ENCODE data around the gene ANKRD13D.

The ANKRD13D gene

DNA sequence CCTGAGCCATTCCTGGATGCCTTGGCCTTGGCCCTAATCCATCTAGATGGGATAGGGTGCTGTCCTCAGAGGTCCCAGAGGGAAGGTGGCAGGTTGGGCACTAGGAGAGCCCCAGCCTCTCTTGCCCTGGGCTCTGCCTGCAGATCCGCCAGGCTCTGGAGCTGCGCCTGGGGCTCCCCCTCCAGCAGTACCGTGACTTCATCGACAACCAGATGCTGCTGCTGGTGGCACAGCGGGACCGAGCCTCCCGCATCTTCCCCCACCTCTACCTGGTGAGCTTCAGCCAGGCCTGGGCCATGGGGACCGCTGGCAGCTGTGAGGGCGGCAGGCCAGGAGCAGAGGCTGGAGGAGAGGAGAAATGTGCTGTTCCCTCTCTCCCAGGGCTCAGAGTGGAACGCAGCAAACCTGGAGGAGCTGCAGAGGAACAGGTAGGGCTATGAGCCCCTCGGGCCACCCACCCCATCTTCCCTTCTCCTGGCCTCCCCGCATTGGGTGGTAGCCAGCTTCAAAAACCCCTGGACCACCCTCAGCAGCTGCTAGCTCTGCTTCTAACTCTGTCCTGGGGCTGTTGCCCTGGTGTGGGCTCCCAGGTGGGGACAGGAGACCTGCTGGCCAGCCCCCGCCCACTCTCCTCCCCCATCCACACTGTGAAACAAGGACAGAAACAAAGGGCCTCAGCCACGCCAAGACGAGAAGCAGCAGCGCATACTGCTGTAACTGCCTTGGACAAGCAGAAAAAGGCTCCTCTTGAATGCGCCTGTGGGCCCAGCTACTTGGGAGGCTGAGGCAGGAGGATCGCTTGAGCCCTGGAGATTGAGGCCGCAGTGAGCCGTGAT is 19.1 kb downstream of the ANKRD13D start:
- H3K27me3 Mint-ChIP-seq: no peaks in the 10 kb centered on the region
- H3K4me3 Mint-ChIP-seq: no peak overlapping the region
- no peaks in the 10 kb centered on the region for H3K9me3 Mint-ChIP-seq
- no peak overlapping the region for H3K27ac Mint-ChIP-seq
- peaks cover 3% of the 10 kb centered on the region for H3K36me3 Mint-ChIP-seq (ENCODE audit: low read depth)
- peaks cover 28% of the 10 kb centered on the region for H3K4me1 Mint-ChIP-seq (ENCODE audit: low read depth)
- no peak for DNase-seq

DNA sequence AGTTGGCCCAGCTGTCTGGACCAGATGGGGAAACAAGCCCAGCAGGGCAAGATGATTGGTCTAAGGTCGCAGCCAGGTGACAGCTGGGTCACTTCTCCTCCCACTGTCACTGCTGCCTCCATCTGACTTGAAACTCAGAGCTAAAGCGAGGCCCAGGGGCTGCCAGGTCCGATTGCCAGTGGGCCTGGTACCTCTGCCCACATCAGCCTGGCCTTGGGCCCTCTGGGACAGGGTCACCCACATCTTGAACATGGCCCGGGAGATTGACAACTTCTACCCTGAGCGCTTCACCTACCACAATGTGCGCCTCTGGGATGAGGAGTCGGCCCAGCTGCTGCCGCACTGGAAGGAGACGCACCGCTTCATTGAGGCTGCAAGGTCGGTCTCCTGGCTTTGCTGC is 20.1 kb downstream of the ANKRD13D start:
- Mint-ChIP-seq H3K4me3 (no peak overlapping the region), H3K27me3 (no peaks in the 10 kb centered on the region), H3K4me1 (ENCODE audit: low read depth) (peaks cover 31% of the 10 kb centered on the region), H3K27ac (no peak overlapping the region), H3K36me3 (ENCODE audit: low read depth) (peaks cover 3% of the 10 kb centered on the region), H3K9me3 (no peaks in the 10 kb centered on the region)
- DNase-seq: no peak

DNA sequence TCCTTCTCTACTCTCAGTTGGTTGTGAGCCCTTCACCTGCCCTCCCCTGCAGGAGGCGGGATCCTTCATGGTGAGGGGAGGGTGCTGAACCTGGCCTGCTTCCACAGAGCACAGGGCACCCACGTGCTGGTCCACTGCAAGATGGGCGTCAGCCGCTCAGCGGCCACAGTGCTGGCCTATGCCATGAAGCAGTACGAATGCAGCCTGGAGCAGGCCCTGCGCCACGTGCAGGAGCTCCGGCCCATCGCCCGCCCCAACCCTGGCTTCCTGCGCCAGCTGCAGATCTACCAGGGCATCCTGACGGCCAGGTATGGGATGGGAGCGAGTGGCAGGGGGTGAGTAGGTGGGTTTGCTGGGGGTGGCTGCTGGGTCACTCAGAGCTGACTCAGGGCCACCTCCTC is 20.6 kb downstream of the ANKRD13D start:
- Mint-ChIP-seq H3K4me3 (no peak overlapping the region), H3K4me1 (ENCODE audit: low read depth) (peaks cover 27% of the 10 kb centered on the region), H3K36me3 (ENCODE audit: low read depth) (peaks cover 3% of the 10 kb centered on the region), H3K27me3 (no peaks in the 10 kb centered on the region), H3K27ac (peak overlapping the region; percentile 18), H3K9me3 (no peaks in the 10 kb centered on the region)
- no peak for DNase-seq

DNA sequence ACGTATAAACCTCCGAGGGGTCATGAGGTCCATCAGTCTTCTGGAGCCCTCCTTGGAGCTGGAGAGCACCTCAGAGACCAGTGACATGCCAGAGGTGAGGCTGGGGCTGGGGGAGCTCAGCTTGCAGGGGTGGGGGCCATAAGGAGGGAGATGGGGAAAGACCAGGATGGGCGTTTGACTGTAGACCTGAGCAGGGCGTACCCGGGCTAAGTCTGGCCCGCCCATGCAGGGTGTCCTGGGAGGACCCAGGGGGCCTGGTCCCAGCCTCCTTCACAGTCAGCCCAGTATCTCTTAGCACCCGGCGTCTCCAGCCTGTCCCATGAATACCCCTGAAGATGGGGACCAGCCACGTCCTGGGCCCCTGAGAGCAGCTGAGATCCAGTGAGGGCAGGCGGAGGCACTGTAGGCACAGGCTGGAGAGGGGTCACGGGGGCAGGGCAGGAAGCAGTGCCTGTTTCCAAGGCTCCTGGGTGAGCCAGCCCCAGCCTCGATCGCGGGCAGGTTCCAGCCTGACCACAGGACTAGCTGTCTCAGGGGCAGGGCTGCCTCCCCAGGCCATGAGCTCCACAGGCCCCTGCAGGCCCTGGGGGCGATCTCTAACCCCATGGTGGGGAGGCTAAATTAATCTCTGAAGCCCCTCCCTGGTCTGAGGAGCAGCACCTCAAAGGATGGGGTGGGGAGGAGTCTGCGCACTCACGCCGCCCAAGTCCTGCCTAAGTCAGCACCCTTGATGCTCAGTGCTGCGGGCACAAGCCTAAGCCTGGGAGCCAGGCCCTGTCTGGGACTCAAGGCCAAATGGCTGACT is 21.3 kb downstream of the ANKRD13D start:
- H3K36me3 Mint-ChIP-seq (ENCODE audit: low read depth): peaks cover 3% of the 10 kb centered on the region
- no peak overlapping the region for H3K4me3 Mint-ChIP-seq
- no peak overlapping the region for H3K27ac Mint-ChIP-seq
- no peaks in the 10 kb centered on the region for H3K27me3 Mint-ChIP-seq
- DNase-seq: no peak
- peaks cover 26% of the 10 kb centered on the region for H3K4me1 Mint-ChIP-seq (ENCODE audit: low read depth)
- H3K9me3 Mint-ChIP-seq: no peaks in the 10 kb centered on the region

DNA sequence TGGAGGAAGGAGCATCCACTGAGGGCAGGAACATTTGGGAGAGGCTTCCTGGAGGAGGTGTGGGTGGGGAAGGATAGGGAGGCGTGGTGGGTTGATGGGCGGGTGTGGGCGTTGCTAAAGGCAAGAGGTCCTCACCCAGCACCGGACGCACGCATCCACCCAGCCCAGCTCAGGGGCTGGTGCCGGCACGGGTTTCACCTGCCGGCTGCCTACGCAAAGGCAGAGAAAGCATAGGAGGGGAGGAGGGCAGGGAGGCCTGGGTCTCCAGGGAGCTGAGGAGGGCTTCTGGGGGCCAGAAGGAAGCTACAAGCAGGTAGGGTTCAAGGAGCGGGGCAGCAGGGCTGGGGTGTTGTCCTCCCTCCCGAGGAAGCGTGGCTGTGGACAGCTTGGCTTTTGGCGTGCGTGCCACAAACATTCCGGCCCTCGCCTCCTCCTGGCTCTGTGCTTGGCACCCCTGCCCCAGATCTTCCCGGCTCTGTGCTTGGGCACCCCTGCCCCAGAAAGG is 22.0 kb downstream of the ANKRD13D start:
- Mint-ChIP-seq H3K4me3 (no peak overlapping the region), H3K4me1 (ENCODE audit: low read depth) (peaks cover 27% of the 10 kb centered on the region), H3K9me3 (no peaks in the 10 kb centered on the region), H3K27me3 (no peaks in the 10 kb centered on the region), H3K27ac (no peak overlapping the region), H3K36me3 (ENCODE audit: low read depth) (peaks cover 3% of the 10 kb centered on the region)
- no peak for DNase-seq

DNA sequence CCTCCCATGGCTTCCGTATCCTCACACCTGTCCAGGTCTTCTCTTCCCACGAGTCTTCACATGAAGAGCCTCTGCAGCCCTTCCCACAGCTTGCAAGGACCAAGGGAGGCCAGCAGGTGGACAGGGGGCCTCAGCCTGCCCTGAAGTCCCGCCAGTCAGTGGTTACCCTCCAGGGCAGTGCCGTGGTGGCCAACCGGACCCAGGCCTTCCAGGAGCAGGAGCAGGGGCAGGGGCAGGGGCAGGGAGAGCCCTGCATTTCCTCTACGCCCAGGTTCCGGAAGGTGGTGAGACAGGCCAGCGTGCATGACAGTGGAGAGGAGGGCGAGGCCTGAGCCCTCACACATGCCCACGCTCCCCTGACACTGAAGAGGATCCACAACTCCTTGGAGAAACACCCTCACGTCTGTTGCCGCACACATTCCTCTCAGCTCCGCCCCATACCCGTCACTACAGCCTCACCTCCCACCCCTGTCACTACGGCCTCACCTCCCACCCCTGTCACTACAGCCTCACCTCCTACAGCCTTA is 22.5 kb downstream of the ANKRD13D start:
- no peaks in the 10 kb centered on the region for H3K27me3 Mint-ChIP-seq
- H3K27ac Mint-ChIP-seq: peak overlapping the region; percentile 44
- H3K4me3 Mint-ChIP-seq: no peak overlapping the region
- H3K36me3 Mint-ChIP-seq (ENCODE audit: low read depth): peaks cover 3% of the 10 kb centered on the region
- no peaks in the 10 kb centered on the region for H3K9me3 Mint-ChIP-seq
- DNase-seq: no peak
- H3K4me1 Mint-ChIP-seq (ENCODE audit: low read depth): peaks cover 30% of the 10 kb centered on the region

DNA sequence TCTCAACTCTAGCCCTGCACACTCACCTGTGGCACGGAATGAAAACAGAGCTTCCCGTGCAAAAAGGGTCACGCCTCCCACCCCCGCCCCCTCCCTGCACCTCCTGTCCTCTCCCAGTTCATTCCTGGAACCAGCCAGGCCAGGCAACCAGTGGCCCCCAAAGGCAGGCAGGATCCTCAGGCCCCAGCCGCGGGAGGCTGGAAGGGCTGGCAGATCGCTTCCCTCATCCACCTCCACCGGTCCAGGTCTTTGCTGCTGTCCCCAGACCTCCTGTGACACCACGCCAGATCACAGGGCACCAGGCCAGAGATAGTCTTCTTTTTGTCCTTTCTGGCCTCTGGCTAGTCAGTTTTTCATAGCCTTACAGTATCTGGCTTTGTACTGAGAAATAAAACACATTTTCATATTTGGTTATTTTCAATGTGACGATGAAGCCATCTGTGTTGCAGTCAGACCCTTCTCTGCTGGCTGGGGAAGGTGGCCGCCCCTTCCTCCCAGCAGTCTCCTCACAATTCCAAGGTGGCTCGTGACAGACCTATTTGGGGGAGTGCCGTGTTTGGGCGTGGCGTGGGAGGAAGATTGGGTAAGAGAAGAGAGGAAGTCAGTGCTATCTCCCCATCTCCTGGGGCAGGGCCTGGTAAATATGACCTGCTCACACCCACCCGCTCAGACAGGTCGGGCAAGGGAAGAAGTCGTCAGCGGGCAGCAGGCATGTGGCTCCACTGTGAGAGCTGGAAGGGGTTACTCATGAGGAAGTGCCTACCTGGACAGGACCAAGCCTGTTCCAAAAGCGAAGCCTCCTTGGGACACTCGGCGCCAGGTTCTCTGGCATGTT is 23.3 kb downstream of the ANKRD13D start:
- no peak overlapping the region for H3K4me3 Mint-ChIP-seq
- peak overlapping the region; percentile 85 for H3K27ac Mint-ChIP-seq
- no peaks in the 10 kb centered on the region for H3K27me3 Mint-ChIP-seq
- peaks cover 3% of the 10 kb centered on the region for H3K36me3 Mint-ChIP-seq (ENCODE audit: low read depth)
- H3K9me3 Mint-ChIP-seq: no peaks in the 10 kb centered on the region
- H3K4me1 Mint-ChIP-seq (ENCODE audit: low read depth): peaks cover 34% of the 10 kb centered on the region
- no peak for DNase-seq

DNA sequence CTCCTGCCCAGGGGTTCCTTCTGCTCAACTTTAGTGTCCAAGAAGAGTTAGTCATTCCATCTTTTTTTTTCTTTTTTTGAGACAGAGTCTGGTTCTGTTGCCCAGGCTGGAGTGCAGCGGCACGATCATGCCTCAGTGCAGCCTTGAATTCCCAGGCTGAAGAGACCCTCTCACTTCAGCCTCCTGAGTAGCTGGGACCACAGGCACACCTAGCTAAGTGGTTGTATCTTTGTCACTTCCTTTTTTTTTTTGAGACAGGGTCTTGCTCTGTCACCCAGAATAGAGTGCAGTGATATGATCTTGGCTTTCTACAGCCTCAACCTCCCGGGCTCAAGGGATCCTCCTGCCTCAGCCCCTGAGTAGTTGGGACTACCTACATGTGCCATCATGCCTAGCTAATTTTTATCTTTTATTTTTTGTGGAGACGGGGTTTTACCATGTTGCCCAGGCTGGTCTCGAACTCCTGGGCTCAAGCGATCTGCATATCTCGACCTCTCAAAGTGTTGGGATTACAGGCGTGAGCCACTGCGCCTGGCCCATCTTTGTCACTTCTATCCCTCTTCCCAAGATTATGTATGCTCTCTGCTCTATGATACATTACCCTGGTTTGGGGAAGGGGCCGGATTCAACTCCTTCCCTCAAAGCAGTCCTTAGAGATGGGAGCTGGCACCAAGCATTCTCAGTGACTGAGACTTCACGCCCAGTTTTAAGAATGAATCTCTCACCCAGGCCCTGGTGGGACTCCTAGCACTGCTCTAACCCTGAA is 24.2 kb downstream of the ANKRD13D start:
- Mint-ChIP-seq H3K4me3 (no peak overlapping the region), H3K4me1 (ENCODE audit: low read depth) (peaks cover 38% of the 10 kb centered on the region), H3K27me3 (no peaks in the 10 kb centered on the region), H3K36me3 (ENCODE audit: low read depth) (peaks cover 5% of the 10 kb centered on the region), H3K9me3 (no peaks in the 10 kb centered on the region), H3K27ac (peak overlapping the region; percentile 85)
- DNase-seq: no peak

DNA sequence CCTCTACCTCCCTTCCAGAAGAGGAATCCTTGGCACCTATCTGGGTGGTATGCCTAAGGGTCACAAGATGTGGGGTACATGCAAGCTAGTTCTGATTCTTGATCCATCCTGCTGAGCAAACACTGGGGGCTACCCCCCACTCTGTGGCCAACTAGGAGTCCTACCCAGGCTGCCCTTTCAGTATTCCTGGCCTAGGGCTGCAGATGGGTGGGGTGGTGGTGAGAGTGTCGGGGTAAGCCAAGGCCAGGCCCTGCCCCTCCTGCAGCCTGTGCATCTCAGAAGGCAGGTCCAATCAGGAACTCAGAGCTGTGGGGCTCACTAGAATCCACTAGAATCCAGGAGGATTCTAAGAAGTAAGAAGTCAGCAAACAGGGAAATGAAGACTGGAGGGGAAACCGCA is 25.1 kb downstream of the ANKRD13D start:
- no peak overlapping the region for H3K4me3 Mint-ChIP-seq
- no peak overlapping the region for H3K27ac Mint-ChIP-seq
- peaks cover 43% of the 10 kb centered on the region for H3K4me1 Mint-ChIP-seq (ENCODE audit: low read depth)
- peaks cover 4% of the 10 kb centered on the region for H3K27me3 Mint-ChIP-seq
- no peaks in the 10 kb centered on the region for H3K9me3 Mint-ChIP-seq
- H3K36me3 Mint-ChIP-seq (ENCODE audit: low read depth): peaks cover 5% of the 10 kb centered on the region
- DNase-seq: no peak

DNA sequence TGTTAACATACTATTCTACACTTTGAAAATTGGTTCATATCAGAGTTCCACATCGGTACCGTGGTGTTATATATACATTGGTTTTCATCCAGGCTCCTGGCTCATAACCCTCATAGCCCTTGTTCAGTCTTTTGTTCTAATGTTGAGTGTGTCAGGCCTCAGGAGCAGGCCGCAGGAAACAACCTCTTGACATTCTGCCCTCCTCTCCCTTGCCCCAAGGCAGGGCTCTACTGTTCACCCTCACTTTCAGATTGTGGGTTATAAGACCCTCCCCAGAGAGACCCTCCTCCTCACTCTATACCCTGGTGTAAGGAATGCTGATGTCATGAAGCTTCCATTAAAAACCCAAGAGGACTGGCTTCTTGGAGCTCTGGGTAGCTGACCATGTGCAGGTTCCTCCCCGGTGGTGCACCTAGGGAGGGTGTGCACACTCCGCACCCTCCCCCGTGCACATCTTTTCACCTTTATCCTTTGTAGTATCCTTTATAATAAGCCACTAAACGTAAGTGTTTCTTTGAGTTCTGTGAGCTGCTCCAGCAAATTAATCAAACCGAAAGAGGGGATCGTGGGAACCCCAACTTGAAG is 26.3 kb downstream of the ANKRD13D start:
- Mint-ChIP-seq H3K27me3 (peaks cover 4% of the 10 kb centered on the region), H3K27ac (peak overlapping the region; percentile 16), H3K4me3 (no peak overlapping the region), H3K36me3 (ENCODE audit: low read depth) (peaks cover 2% of the 10 kb centered on the region), H3K4me1 (ENCODE audit: low read depth) (peaks cover 43% of the 10 kb centered on the region), H3K9me3 (no peaks in the 10 kb centered on the region)
- DNase-seq: no peak

DNA sequence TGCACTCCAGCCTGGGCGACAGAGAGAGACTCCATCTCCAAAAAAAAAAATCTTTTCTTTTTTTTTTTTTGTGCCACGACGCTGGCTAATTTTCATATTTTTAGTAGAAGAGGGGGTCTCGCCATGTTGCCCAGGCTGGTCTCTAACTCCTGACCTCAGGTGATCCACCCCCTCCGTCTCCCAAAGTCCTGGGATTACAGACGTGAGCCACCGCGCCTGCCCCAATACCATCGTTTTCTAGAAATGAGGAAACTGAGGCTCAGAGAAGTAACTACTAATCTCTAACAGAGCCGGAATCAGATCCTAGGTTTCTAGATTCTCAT is 27.7 kb downstream of the ANKRD13D start:
- peak overlapping the region; percentile 86 for H3K4me3 Mint-ChIP-seq
- no peak for DNase-seq
- peaks cover 2% of the 10 kb centered on the region for H3K36me3 Mint-ChIP-seq (ENCODE audit: low read depth)
- H3K9me3 Mint-ChIP-seq: no peaks in the 10 kb centered on the region
- peak overlapping the region; percentile 97 for H3K27ac Mint-ChIP-seq
- peaks cover 4% of the 10 kb centered on the region for H3K27me3 Mint-ChIP-seq
- peaks cover 35% of the 10 kb centered on the region for H3K4me1 Mint-ChIP-seq (ENCODE audit: low read depth)

DNA sequence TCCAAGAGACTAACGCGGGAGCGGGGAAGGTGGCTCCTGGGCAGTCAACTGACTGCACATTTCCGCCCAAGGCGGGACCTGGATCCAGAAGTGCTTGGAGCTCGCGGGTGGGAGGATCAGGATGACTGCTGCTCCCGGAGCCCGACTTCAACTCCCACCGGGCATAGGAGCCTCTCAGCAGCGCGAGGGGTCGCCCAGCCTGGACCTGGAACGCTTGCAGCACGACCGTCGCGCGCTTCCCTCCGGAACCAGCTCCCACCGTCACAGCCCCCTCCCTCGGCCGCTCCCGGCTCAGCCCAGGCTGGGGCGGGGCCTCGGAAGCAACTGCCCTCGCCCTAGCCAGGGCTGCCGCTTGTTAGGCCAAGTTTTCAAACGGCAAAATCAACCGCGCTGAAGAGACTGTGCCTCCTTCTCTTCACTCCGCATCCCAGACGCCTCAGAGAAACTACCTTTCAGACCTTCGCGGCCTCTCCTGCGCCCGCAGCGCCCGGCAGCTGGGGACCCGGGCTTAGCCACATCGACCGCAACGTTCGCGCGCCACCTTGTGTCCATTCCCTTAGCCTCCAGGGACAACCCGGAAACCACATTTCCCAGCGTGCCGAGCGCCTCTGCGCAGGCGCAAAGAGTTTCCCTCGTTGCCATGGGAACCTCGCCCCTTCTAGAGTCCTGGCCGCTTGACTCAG is 28.2 kb downstream of the ANKRD13D start:
- H3K36me3 Mint-ChIP-seq (ENCODE audit: low read depth): peaks cover 2% of the 10 kb centered on the region
- H3K27me3 Mint-ChIP-seq: peaks cover 4% of the 10 kb centered on the region
- DNase-seq: peak; percentile 99
- H3K27ac Mint-ChIP-seq: peak overlapping the region; percentile 97
- H3K4me3 Mint-ChIP-seq: peak overlapping the region; percentile 86
- H3K4me1 Mint-ChIP-seq (ENCODE audit: low read depth): peaks cover 30% of the 10 kb centered on the region
- no peaks in the 10 kb centered on the region for H3K9me3 Mint-ChIP-seq

Data from activated T-cell treated with anti-CD3 and anti-CD28 coated beads, Interleukin-2, amount 50 U/mL, for 24 hours (primary cell).